ENCODE results near the gene SRBD1.

SRBD1 gene

DNA sequence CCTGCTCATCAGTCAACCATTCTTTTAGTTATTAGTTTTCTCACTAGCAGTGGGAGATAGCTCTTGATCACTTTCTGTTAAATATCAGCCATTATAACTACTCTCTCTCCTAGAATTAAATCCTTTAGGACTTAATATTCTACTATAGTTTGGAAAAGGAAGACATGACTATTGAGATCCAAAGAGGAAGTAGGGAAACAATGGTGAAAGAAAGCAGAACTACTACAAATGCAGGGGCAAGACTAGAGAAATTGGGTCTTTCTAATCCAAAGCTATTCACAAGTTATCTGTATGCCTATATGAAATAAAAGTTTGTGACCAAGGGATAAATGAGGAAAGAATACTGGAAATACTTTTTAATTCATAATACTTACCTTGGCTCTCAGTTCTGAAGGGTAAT, 65.1 kb downstream of the SRBD1 start:
- DNase-seq (ENCODE audit: low read depth in 3 of 3): no peak

DNA sequence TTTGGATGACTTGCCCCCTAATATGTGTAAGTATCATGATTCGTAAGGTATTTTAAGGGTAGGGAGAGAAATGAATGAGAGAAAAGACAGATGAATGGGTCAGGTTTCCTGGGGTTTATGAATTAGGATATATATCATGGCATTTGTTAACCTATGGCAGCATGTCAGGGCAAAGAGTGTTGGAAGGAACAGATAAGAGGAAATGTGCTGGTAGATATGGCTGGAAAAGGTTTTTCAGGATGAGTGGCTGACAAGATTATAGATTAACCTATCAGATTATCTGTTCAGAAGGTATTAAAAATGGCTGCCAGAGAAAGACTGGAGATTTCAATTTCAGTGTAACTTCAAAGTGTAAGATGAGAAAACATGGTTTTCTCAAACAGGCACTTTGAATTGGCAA, 67.8 kb downstream of the SRBD1 start:
- no peak for DNase-seq (ENCODE audit: low read depth in 3 of 3)

DNA sequence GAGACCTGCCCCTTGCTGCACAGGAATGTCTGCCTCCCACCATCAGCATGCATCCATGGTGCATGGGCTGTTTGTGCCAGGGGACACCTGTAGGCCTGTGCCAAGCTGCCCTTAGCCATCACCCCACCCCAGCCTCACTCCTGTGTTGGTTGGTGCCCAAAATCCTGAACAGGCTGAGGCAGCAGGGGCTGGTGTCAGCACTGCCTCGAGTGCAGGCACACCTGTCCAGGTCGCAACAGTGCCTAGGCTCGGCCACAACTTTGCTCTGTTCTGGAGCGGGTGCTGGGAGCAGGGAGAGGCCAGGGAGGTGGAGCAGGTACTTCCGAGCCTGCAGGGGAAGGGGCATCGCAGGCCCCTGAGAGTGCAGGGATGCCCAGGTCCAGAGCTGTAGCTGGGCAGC, 69.1 kb downstream of the SRBD1 start:
- DNase-seq (ENCODE audit: low read depth in 3 of 3): no peak

DNA sequence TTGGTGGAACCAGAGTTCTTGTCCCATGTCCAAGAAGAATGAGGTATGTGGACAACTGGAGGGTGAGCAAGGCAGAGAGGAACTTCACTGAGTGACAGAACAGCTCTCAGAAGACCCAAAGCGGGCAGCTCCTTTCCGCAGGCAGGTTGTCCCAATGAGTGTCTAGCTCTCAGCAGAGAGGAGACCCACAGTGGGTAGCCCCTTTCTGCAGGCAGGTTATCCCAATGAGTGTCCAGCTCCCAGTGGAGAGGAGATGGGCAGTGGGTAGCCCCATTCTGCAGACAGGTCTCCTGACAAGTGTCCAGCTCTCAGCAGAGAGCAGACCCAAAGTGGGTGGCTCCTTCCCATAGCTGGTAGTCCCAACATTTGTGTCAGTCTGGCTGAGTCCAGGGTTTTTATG, 69.6 kb downstream of the SRBD1 start:
- DNase-seq (ENCODE audit: low read depth in 3 of 3): no peak

DNA sequence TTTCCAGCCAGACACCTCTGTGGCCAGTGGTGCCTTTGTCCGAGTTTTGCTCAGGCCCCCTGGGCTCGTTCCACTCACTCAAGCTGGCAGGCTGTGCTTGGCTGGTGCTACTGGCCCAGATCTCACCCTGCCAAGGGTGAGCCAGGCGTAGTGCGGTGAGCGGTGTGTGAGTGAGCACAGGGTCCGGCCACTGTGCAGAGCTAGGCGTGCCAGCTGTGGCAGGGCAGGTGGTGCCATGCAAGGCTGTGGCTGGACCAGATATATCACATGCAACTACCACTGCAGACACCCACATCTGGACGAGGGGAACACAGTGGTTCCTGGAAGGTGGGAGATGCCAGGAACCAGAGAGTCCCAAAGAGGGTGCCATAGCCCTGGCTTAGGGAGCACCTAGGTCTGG, 70.1 kb downstream of the SRBD1 start:
- no peak for DNase-seq (ENCODE audit: low read depth in 3 of 3)

DNA sequence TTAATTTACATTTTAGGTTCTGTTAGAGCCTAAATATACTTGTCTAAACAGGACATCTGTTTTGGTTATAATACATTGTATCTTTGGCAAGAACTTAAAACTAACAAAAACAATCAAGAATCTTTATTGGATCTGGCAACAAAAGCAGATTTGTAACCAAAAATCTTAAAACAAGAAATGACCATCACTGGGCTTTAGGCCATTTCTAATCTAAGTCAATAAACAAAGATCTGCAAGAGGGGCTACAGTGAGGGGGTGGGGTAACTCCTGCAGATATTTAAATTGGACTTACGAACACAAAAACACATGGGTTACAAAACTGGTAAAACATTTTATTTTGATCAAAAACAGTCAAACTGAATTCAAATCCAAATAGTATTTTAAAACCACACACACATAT, 77.3 kb downstream of the SRBD1 start:
- no peak for DNase-seq (ENCODE audit: low read depth in 3 of 3)

DNA sequence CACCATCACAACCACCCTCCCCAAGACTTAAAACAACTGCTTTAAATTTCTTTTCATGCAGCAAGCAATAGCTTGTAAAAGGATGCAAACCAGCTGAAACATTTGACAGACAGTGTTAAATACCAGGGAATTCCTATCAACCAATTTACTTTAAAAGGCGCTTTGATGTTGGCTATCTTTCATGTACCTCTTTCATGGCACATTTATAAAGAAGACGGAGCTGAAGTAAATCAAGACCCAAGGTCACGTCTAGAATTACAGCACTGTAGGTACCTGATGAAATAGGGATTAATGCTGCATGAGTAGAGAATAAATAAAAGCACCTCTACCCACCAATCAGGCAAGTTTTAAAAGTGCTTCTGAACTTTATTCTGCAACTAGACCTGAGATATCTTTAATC, 78.9 kb downstream of the SRBD1 start:
- DNase-seq (ENCODE audit: low read depth in 3 of 3): no peak

DNA sequence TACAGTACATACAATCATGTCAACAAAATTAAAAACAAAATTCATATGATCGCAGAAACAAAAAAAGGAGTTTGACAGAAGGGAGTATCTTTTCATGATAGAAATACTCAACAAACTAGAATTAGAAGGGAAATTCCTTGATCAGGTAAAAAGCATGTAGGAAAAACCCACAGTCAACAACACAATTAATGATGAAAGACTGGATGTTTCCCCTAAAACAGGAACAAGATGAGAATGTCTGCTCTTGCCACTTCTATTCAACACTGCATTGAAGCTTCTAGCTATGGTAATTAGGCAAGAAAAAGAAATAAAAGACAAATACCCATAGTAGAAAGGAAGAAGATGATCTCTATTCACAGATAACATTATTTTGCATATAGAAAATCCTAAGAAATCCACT, 87.1 kb downstream of the SRBD1 start:
- no peak for DNase-seq (ENCODE audit: low read depth in 3 of 3)

DNA sequence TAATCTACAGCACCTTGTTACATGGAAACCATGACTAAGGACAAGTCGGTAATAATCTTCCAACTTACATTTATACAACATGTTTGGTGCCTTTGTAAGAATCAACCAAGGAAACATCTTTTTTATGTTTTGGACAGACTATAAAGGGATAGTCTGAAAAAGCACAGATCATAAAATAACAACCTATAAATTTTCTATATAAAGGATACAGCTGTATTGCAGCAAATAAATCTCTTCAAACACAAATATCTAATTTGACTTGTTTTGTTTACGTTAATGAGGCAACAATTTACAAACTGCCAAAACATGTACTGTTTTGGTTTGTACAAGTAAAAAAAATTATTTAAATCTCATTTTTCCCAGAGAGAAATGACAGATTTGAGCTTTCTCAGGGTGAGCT, 92.5 kb downstream of the SRBD1 start:
- DNase-seq (ENCODE audit: low read depth in 3 of 3): no peak

DNA sequence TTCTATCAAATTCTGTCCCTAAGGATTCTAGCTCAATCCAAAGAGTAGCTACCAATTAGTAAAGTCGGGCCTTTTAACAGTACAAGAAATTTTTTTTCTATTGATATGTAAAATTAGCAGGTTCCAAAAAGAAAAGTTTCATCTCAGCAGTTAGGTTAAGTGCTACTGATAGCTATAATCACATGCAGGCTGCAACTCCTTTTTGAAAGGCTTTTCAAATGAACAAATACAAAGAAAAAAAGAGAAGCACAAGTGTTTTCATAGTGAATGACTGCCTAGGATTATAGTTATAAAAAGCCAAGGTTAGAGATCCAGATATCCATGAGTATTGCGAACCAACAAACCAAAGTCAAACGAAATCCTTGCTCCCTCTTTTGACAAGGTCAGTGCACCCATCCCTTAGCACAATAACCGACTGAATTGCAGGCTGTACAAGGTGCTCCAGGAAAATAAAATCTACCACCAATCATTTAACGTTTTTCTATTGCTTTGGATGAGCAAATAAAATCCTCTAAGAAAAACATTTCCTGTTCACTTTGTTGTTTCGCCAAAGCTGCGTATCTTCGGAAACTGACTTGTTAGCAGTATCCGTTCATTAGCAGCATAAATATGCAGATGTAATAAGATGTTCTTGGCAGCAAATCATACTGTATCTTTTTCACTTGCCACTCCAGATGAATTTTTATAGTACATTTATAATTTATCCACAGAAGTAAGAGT, 100.2 kb downstream of the SRBD1 start:
- no peak for DNase-seq (ENCODE audit: low read depth in 3 of 3)

DNA sequence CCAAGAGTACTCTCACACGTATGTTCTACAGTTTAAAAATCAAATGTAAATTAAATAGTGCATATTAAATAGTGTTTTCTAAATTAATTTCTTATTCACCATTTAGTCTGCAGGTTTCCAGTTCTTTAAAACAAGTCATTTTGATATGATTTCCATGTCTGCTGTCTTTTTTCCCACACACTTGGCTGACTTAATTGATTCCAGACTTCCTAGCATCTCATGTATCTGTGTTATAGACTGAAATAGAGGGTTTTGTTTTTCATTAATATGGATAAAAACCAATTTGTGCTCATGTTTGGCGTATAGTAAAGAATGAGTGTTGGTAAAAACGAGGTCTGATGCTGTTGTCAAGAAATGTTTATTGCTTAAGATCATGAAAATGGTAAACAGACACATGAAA, 104.3 kb downstream of the SRBD1 start:
- no peak for DNase-seq (ENCODE audit: low read depth in 3 of 3)

DNA sequence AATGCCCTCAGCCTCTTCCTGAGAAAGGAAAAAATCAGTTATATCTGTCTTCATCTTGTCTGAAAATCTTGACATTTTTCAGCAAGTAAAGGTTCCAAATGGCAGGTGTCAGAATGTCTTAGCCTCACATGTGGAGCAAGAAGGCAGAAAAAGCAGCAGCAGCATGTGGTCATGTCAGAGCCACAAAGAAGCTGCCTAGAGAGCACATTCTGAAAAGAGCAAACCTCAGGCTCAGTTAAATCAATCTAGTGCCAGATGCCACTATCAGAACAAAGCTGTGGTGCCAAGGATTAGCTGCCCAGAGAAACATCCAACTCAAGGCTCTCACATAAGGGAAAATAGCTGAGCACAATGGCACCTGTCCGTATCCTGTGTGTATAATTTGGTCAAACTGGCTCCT, 105.9 kb downstream of the SRBD1 start:
- DNase-seq (ENCODE audit: low read depth in 3 of 3): no peak

DNA sequence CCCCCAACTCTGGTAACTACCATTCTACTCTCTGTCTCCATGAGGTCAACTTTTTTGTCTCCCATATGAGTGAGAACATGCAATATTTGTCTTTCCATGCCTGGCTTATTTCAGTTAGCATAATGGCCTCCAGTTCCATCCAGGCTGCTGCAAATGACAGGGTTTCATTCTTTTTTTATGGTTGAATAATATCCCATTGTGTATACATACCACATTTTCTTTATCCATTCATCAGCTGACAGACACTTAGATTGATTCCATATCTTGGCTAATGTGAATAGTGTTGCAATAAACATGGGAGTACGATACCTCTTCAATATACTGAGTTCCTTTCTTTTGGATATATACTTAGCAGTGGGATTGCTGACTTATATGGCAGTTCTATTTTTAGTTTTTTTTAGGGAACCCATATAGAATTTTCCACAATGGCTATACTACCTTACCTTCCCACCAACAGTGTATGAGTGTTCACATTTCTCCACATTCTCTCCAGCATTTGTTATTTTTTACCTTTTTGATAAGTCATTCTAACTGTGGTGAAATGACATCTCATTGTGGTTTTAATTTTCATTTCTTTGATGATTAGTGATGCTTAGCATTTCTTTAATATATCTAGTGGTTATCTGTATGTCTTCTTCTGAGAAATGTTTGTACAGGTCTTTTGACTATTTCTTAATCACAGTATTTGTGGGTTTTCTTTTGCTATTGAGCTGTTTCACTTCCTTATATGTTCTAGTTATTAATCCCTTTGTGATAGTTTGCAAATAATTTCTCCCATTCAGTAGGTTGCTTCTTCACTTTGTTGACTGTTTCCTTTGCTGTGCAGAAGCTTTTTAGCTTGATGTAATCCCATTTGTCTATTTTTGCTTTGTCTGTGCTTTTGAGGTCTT, 112.2 kb downstream of the SRBD1 start:
- DNase-seq (ENCODE audit: low read depth in 3 of 3): no peak

DNA sequence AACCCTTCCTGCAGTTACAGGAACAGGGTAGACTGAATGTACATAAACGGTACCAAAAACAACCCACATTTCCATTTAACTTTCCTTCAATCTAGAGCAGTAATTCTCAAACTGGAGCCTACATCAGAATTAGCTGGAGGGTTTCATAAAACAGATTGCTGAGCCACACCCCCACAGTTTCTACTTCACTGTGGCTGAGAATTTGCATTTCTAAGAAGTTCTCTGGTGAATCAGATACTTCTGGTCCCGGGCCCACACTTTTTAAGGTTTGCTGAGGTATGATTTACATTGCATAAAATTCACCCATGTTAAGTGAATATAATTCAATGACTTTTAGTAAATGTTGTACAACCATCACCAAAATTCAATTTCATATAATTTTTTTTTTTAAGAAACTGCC, 113.7 kb downstream of the SRBD1 start:
- peak; percentile 18 to 47 (median 36) for DNase-seq (ENCODE audit: low read depth in 3 of 3)

DNA sequence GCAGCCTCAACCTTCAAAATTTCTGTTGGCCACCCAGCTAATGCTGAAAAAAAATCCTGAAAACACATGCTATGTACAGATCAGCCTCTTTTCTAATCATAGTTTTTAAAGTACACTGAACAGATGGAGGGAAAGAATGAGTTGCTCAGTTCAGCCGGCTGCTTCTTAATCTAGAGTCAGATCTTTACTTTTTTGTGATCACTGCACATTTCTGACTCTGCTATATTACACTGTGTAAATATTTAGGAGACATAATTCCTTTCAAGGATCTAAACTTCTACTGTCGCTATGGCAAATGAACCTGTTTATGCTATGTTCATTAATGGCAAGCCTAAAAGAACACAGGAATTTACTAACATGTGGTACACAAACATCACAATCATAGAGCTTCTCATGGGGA, 114.2 kb downstream of the SRBD1 start:
- no peak for DNase-seq (ENCODE audit: low read depth in 3 of 3)

DNA sequence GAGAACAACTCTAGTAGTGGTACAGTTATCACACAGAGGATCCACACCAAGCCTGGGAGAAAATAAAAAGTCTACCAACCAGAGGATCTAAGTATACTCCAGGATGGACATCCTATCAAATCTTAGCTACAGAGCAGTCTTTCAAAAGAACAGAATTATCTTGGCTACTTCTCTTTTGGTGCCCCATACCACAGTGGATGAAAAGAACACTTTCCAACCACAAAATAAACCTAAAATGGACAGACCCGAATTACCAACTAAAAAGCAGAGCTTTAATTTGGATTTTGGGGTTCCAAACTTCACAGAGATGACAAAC, 116.1 kb downstream of the SRBD1 start:
- no peak for DNase-seq (ENCODE audit: low read depth in 3 of 3)

DNA sequence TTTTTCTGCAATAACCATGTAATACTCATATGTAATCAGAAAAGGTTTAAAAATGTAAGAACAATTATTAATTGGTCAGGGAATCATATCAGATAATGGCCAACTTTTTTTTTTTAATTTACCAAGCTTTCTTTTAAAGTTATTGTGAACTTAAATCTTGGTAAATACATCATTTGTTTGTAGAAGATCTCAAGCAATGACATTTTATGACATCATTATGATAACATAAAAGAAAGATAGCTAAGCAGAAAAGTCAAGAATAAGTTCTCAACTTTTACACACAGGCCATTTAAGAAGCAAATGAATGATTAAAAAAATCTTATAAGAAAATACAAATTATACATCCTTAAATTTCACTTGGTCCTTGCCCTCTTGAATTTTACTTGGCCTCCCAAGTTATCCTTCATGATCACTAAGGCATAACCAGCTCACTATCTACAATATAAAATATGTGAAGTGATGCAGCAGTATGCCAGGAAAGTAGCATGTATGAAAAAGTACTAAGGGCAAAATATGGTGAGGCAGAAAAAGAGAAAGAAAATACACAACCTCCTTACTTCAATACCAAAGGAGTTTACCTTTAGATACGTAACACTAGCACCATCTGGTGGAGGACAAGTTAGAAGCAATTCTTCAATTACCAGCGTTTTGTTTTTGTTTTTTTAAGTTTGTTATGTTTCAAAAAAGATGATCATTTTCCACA, 116.6 kb downstream of the SRBD1 start:
- DNase-seq (ENCODE audit: low read depth in 3 of 3): peak in 1 of 3 donors; percentile 36

DNA sequence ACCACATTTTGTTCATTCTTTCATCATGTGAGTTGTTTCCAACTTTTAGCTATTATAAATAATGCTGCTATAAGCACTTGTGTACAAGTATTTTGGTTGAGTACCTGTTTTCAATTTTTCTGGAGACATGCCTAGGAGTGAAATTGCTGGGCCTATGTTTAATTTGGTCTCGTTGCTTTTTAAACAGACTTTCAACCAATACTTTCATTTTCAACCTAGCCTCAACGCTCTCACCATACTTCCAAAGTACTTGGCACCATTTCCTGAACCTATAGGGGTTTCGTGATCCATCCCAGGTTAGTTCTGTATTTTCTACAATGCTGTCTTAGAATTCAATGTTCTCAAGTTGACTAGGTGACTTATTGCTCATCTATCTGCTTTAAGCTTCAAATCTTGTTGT, 126.1 kb downstream of the SRBD1 start:
- DNase-seq (ENCODE audit: low read depth in 3 of 3): no peak

DNA sequence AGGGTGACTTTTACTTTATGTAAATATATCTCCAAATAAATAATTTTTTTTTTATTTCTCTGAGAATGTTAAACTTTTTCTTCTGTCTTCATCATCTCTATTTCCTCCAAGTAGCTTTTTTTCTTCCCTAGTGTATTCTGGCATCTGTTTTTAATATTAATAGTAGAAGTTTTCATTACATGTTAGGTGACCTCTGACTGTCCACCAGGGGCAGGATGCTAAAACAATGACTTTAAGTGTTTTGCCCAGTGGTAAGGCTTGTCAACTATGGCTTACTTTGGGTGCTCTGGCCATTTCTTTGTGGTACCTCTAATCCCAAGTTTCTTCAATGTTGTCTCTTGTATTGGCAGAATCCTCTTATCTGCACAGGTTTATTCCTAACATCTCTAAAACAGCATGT, 127.1 kb downstream of the SRBD1 start:
- no peak for DNase-seq (ENCODE audit: low read depth in 3 of 3)

DNA sequence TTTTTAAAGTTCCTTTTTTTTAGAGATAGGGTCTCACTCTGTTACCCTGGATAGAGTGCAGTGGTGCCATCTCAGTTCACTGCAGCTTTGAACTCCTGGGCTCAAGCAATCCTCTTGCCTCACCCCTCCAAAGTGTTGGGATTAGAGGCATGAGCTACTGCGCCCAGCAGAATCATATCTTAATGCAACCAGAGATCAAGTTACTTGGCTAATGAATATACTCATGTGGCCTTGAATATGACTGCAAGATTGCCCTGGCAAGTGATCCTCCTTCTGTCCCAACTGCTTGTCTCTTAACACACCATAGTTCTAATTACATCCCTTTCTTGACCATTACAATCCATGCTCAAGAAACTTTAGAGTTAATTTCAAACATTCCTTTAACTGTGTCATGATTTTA, 133.5 kb downstream of the SRBD1 start:
- DNase-seq (ENCODE audit: low read depth in 3 of 3): no peak

DNA sequence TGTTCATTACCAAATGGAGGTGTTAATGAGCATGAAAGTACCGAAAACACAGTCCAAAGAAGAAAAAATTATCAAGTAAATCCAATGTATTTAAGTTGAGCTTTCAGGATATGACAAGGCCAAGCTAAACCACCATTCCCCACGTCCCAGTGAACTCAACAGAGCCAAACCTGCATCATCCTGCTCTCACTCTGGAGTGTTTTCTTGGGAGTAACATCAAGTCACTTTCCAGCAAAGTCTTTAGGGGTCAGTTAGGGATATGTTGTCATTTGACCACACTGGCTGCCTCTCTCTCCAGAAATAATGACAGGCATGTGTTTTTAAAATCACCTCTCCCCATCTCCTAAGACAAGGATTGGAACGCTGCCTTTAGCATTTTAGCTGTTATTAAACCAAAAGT, 140.5 kb downstream of the SRBD1 start:
- no peak for DNase-seq (ENCODE audit: low read depth in 3 of 3)

DNA sequence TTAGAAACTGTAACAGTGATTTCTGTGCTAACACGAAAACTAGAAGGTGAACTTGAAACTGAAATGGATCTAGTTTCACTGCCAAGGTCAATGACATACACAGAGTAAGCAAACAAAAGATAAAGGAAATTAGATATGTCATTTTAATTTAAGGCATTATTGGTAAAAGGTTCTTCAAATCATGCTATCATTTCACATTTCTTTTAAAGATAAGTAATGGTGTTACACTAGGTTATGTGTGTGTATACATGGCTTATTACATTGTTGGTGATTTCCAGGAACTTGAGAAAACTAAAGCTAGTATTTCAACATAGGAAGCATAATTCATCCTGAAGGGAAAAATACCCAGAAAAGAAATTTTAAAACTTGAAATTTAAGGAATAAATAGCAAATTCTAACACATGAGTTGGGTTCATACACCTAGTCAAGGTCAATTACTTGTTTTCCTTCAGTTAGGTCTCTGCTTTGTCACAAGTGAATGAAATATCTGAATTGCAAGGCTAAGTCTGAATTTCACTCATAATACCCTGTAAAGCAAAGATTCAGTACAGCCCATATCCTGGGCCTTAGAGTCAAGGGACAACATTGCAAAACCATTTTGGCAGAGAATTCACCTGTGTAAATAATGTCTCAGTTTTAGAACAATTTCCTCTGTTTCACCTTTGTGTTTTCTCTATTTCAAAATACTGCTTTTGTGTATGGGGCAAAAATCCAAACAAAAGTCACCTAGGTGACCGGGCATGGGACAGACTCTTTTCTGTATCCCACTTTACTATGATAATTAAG, 141.6 kb downstream of the SRBD1 start:
- DNase-seq (ENCODE audit: low read depth in 3 of 3): no peak
